ENCODE results near the gene CD33. TPM values are rescaled to one million over a fixed set of nuclear protein-coding genes. Genes with fewer than 3 reads are reported as not detected.

CD33 gene
- total RNA-seq, 6 experiments from 2014 or later: not detected

DNA sequence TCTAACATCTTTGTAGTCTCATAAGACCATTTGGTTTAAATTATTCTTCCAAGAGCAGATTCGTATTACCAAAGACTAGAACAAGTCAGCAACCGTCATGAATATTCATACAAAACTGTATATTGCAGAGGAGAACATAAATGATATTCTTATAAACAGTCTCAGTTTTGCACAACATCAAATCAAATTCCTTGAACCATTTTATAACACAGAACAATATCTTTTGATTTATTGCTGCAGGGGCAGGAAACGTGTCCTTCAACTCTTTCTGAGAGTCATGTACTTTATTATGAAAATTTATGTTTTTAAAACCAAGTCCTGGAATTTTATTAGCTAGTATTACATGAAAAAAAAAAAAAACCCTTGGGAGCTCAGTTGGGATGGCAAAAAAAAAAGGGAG, 52.2 kb downstream of the CD33 start:
- H3K4me1 Mint-ChIP-seq (ENCODE audit: low read depth): no peaks in the 10 kb centered on the region
- TF ChIP-seq, protein P1, sequence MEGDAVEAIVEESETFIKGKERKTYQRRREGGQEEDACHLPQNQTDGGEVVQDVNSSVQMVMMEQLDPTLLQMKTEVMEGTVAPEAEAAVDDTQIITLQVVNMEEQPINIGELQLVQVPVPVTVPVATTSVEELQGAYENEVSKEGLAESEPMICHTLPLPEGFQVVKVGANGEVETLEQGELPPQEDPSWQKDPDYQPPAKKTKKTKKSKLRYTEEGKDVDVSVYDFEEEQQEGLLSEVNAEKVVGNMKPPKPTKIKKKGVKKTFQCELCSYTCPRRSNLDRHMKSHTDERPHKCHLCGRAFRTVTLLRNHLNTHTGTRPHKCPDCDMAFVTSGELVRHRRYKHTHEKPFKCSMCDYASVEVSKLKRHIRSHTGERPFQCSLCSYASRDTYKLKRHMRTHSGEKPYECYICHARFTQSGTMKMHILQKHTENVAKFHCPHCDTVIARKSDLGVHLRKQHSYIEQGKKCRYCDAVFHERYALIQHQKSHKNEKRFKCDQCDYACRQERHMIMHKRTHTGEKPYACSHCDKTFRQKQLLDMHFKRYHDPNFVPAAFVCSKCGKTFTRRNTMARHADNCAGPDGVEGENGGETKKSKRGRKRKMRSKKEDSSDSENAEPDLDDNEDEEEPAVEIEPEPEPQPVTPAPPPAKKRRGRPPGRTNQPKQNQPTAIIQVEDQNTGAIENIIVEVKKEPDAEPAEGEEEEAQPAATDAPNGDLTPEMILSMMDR (IDR thresholded peaks at IDR 0.05): no peak
- H3K36me3 Mint-ChIP-seq (ENCODE audit: low read depth): peaks cover 11% of the 10 kb centered on the region
- H3K9me3 Mint-ChIP-seq: peaks cover 56% of the 10 kb centered on the region
- no peak overlapping the region for H3K27ac Mint-ChIP-seq
- DNase-seq: no peak
- H3K27me3 Mint-ChIP-seq (ENCODE audit: insufficient read depth): no peaks in the 10 kb centered on the region
- H3K4me3 Mint-ChIP-seq: no peak overlapping the region

DNA sequence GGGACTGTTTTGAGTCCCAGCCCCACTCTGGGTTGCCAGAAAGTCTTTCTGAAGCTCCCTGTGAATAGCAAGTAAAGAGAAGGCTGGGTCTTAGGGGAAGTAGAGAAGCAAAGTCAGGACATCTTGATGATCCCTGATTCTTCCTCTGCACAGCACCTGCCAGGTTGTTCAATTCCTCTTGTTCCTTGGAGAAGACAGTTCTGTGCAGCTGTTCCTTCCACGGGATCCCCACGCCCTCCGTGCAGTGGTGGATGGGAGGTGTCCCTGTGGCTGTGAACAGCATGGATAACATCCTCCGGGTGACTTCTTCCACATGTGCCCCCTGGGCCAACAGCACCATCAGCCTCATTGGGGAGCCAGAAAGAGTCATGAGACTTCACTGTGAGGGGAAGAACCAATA, 57.5 kb downstream of the CD33 start:
- Mint-ChIP-seq H3K27me3 (ENCODE audit: insufficient read depth) (no peaks in the 10 kb centered on the region), H3K27ac (no peak overlapping the region), H3K4me1 (ENCODE audit: low read depth) (no peaks in the 10 kb centered on the region), H3K4me3 (no peak overlapping the region), H3K9me3 (peaks cover 43% of the 10 kb centered on the region), H3K36me3 (ENCODE audit: low read depth) (peaks cover 5% of the 10 kb centered on the region)
- DNase-seq: no peak
- TF ChIP-seq, protein P1 (IDR thresholded peaks at IDR 0.05): no peak

DNA sequence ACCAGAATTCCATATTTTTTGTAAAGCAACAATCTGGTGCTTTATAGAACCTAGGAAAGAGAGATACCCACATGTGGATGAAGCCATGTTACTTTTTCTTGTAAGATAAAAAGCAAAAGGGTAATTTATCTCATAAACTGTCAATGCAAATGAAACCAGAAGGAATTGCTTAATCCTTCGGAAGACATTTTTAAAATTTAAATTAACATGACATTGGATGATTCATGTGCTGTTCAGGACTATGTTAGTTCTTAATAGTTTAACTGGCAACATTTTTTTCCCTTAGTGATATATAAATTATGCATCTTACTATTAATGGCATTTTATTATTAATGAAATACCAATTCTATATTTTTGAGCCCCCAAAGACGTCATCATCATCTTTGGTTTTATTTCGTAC, 60.8 kb downstream of the CD33 start:
- no peak overlapping the region for H3K27ac Mint-ChIP-seq

More for the DNA sequence above, 60.8 kb downstream of the CD33 start:
- DNase-seq: no peak
- no peaks in the 10 kb centered on the region for H3K27me3 Mint-ChIP-seq (ENCODE audit: insufficient read depth)
- H3K9me3 Mint-ChIP-seq: peaks cover 33% of the 10 kb centered on the region
- no peaks in the 10 kb centered on the region for H3K36me3 Mint-ChIP-seq (ENCODE audit: low read depth)
- TF ChIP-seq, protein P1 (IDR thresholded peaks at IDR 0.05): no peak
- no peaks in the 10 kb centered on the region for H3K4me1 Mint-ChIP-seq (ENCODE audit: low read depth)
- no peak overlapping the region for H3K4me3 Mint-ChIP-seq

Small RNA genes within 50 kb of the gene (microRNA-seq; reads per million reads assigned to microRNA genes)
- not detected for gene MIR8074

Other genes with a start within 250 kb of the CD33 start
- gene KLK7, start 241.2 kb upstream of the CD33 start, total RNA-seq (2021; fragmentation: NEBNext Ultra II Directional; extraction: Animal tissue kit (Norgen Biotek cat#: 25700)): not detected
- gene KLK8, start 223.5 kb upstream of the CD33 start, total RNA-seq (2021; fragmentation: NEBNext Ultra II Directional; extraction: Animal tissue kit (Norgen Biotek cat#: 25700)): not detected
- gene KLK10, start 205.4 kb upstream of the CD33 start, total RNA-seq (2021; fragmentation: NEBNext Ultra II Directional; extraction: Animal tissue kit (Norgen Biotek cat#: 25700)): not detected
- not detected for gene KLK11, start 198.5 kb upstream of the CD33 start, total RNA-seq (2021; fragmentation: NEBNext Ultra II Directional; extraction: Animal tissue kit (Norgen Biotek cat#: 25700))
- gene KLK12, start 190.1 kb upstream of the CD33 start, total RNA-seq (2021; fragmentation: NEBNext Ultra II Directional; extraction: Animal tissue kit (Norgen Biotek cat#: 25700)): not detected
- gene KLK13, start 160.0 kb upstream of the CD33 start, total RNA-seq (2021; fragmentation: NEBNext Ultra II Directional; extraction: Animal tissue kit (Norgen Biotek cat#: 25700)): not detected
- gene KLK14, start 142.2 kb upstream of the CD33 start, total RNA-seq (2021; fragmentation: NEBNext Ultra II Directional; extraction: Animal tissue kit (Norgen Biotek cat#: 25700)): under 1 TPM in 1 of 6 experiments, not detected in 5; 0.23 TPM
- 1 to 10 TPM; 5.0 to 8.9 (median 5.9) TPM for gene CTU1, start 116.7 kb upstream of the CD33 start, total RNA-seq (2021; fragmentation: NEBNext Ultra II Directional; extraction: Animal tissue kit (Norgen Biotek cat#: 25700))
- not detected for gene SIGLEC9, start 100.2 kb upstream of the CD33 start, total RNA-seq (2021; fragmentation: NEBNext Ultra II Directional; extraction: Animal tissue kit (Norgen Biotek cat#: 25700))
- not detected for gene SIGLEC7, start 82.8 kb upstream of the CD33 start, total RNA-seq (2021; fragmentation: NEBNext Ultra II Directional; extraction: Animal tissue kit (Norgen Biotek cat#: 25700))
- not detected for gene SIGLECL1, start 26.0 kb downstream of the CD33 start, total RNA-seq (2021; fragmentation: NEBNext Ultra II Directional; extraction: Animal tissue kit (Norgen Biotek cat#: 25700))
- gene IGLON5, start 86.6 kb downstream of the CD33 start, total RNA-seq (2021; fragmentation: NEBNext Ultra II Directional; extraction: Animal tissue kit (Norgen Biotek cat#: 25700)): not detected
- gene VSIG10L, start 117.1 kb downstream of the CD33 start, total RNA-seq (2021; fragmentation: NEBNext Ultra II Directional; extraction: Animal tissue kit (Norgen Biotek cat#: 25700)): 1 to 10 TPM in 2 of 6 experiments, under 1 TPM in 4; 0.79 to 1.6 (median 0.89) TPM
- 100 to 1,000 TPM; 109 to 157 (median 132) TPM for gene ETFB, start 141.3 kb downstream of the CD33 start, total RNA-seq (2021; fragmentation: NEBNext Ultra II Directional; extraction: Animal tissue kit (Norgen Biotek cat#: 25700))
- 1 to 10 TPM in 3 of 6 experiments, under 1 TPM in 3; 0.60 to 2.3 (median 0.94) TPM for gene CLDND2, start 143.9 kb downstream of the CD33 start, total RNA-seq (2021; fragmentation: NEBNext Ultra II Directional; extraction: Animal tissue kit (Norgen Biotek cat#: 25700))
- gene NKG7, start 147.6 kb downstream of the CD33 start, total RNA-seq (2021; fragmentation: NEBNext Ultra II Directional; extraction: Animal tissue kit (Norgen Biotek cat#: 25700)): not detected
- gene LIM2, start 162.9 kb downstream of the CD33 start, total RNA-seq (2021; fragmentation: NEBNext Ultra II Directional; extraction: Animal tissue kit (Norgen Biotek cat#: 25700)): not detected
- gene C19orf84, start 165.5 kb downstream of the CD33 start, total RNA-seq (2021; fragmentation: NEBNext Ultra II Directional; extraction: Animal tissue kit (Norgen Biotek cat#: 25700)): not detected
- not detected for gene SIGLEC10, start 192.6 kb downstream of the CD33 start, total RNA-seq (2021; fragmentation: NEBNext Ultra II Directional; extraction: Animal tissue kit (Norgen Biotek cat#: 25700))
- gene SIGLEC8, start 233.4 kb downstream of the CD33 start, total RNA-seq (2021; fragmentation: NEBNext Ultra II Directional; extraction: Animal tissue kit (Norgen Biotek cat#: 25700)): not detected

Measured in HFFc6 (cell line).